Body of pancreas (tissue), 4 donors: ENCODE results near the gene ARHGEF4.

ENCODE experiments used
- CTCF ChIP-seq, 7 experiments: fragments of 450-650 bp in 4 of 7; fragments of 200-600 bp in 3 of 7; sonication (generic) in 3 of 7; IDR thresholded peaks; one replicate each; pipeline ENCODE4 v1.5.1; 2016 to 2019; ENCODE audit warnings: antibody characterized with exemption in 7 of 7
- POLR2A ChIP-seq, 3 donors: fragments of 450-650 bp; IDR thresholded peaks; one replicate each; pipeline ENCODE4 v1.6.1; 2016; ENCODE audit warnings: antibody characterized with exemption in 3 of 3, mild to moderate bottlenecking in 2 of 3

- TF ChIP-seq CTCF (IDR thresholded peaks at IDR 0.05) (no peak), POLR2A (IDR thresholded peaks at IDR 0.05) (no peak)
Observed at GRCh38 chr2:131052741-131053263, 216.1 kb downstream of the ARHGEF4 start.
